ENCODE results near the gene CCL2.

CCL2 gene

DNA sequence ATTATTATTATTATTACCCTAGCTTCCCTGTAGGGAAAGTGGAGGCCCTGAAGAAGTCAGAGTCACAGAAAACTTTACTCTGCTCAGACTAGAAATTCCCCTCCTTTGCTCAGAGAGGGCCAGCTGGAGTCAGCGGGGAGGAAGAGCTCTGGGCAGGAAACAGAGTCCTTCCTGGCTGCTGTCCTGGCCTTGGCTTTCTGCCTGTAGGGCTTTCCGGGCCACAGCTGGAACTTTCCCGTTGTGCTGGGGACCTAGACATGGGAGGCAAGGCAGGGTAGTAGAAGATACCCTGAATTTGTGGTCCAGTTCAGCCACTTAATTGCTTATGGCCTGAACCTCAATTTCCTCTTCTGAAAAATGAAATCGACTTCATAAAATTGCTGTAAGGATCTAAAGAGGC is 14.0 kb upstream of the CCL2 start:
- no peak for DNase-seq (ENCODE audit: low read depth)

DNA sequence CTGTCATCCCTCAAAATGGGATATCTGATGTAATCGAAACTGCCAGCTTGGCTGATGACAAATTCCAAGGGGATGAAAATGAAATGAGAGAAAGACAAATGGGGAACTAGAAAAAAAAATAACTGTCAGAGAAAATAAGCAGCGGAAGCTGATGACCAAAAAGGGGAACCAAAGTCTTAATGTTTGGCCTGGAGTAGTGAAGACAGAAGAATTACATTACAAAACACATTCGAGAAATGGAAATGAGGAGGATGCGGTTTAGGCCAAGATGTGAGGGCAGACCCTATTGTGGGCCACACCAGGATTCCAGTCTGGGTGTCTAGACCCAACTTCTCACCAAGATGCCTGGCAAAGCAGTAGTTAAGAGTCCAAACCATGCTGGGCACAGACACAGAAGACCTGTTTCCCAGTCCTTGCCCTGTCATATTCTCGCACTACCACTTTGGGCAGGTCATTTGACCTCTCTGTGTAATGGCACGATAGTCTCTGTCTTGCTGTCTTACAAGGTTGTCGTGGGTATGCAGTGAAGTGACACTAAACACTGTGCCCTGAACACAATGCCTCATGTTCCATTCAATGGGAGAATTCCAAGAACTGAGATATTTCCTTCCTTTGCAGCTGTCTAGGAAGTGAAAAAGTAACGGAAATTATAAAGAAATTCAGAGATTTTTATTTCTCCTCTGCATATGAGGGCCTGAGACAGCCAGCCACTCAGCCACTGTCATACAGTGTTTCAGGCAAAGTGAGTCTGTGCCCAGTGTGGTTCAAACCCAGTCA is 12.3 kb upstream of the CCL2 start:
- DNase-seq (ENCODE audit: low read depth) = no peak

GRCh38 chr17:34243364-34244320 is 11.4 kb upstream of the CCL2 start:
- DNase-seq (ENCODE audit: low read depth) = no peak

GRCh38 chr17:34245351-34245905 is 9.7 kb upstream of the CCL2 start:
- DNase-seq (ENCODE audit: low read depth) = no peak

- no peak for DNase-seq (ENCODE audit: low read depth)
These were observed 8.6 kb upstream of the CCL2 start for GRCh38 chr17:34246446-34246845.

DNA sequence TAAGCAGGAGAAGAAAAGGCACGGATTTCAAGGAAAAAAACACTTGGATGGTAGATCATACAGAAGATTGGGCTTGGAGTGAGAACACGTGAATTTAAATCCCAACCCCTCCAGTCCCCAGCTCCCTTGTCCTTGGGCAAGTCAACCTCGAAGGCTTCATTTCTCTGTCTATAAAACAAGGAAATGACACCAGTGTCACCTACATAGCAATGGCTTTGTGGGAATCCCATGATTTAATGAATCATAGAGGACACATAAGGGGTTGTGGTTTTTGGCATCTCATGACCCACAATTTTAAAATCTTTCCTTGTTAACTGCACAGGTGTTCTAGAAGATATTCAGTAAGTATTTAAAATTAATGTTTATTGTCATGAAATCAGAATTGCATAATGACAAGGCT is 8.2 kb upstream of the CCL2 start:
- no peak for DNase-seq (ENCODE audit: low read depth)

DNA sequence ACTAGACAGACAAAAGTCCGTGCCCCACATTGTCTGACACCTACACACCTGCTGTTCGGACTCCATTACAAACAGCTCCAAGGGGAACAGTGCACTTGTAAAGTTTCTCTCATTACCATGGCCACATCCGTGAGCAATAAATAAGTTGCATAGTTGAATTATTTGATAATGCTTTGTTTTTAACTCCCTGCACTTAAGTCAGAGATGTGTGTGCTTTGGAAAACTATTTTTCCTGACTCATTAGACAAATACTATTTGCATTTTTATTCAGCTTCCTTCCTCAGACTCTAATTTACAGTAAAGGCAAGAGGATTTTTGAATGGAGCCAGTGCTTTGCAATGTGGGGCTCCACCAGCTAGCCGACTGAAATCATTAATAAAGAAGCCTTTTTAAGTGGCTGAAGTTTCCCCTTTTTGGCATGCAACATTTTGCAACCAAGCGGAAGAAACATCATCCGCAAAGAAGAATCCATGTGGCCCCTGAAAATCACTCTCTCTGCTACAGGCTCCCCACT is 6.5 kb upstream of the CCL2 start:
- no peak for DNase-seq (ENCODE audit: low read depth)

DNA sequence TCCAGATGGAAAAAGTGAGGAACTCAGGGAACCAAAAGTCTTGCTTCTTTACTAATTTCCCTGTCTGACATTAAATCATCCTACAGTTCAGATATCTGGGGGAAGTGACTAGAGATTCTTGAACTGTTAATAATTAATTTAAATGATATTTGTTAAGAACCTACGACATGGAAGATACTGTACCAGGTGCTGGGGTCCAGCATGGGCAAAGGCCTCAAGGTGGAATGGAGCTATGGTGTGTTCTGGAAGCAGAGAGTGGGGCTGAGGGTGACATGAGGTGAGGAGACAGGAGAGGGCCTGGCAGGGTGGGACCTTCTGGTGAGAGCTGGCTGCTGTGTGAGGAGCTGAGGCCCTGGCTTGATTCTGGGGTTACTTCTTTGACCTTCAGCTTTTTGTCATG is 6.0 kb upstream of the CCL2 start:
- DNase-seq (ENCODE audit: low read depth) = no peak

DNA sequence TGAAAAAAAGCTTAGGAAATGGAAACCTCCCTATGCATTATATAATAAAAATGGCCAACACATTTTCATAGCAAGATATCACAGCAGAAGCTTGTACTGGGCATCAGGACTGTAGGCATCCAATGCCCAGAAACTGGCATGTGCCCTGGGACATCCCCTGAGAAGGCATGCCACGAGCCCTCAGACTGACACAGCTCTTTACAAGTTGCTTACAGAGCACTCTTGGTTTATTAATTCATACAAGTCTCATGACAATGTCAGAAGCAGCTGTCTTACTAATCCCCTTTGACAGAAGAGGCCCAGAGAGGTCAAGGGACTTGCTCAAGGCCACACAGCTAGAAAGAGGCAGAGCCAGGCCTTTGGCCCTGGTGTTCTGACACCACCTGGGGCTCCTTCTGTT is 5.6 kb upstream of the CCL2 start:
- no peak for DNase-seq (ENCODE audit: low read depth)

GRCh38 chr17:34251186-34251585 is 3.9 kb upstream of the CCL2 start:
- no peak for DNase-seq (ENCODE audit: low read depth)

DNA sequence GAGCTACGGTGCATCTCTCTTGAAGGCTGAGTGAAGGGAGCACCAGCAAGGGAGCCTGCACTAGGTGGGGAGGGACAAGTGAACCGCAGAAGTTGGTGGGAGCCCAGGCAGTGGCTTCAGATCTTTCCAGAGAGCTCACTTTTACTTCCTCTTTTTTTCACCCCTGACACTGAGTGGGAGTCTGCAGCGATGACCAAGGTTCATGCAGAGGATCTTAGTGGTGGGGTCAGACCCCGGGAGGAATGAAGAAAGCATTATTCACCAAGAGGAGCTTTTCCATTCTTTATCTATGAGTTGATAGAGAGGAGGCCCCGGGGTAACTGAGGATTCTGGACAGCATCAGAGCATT is 3.0 kb upstream of the CCL2 start:
- no peak for DNase-seq (ENCODE audit: low read depth)

DNA sequence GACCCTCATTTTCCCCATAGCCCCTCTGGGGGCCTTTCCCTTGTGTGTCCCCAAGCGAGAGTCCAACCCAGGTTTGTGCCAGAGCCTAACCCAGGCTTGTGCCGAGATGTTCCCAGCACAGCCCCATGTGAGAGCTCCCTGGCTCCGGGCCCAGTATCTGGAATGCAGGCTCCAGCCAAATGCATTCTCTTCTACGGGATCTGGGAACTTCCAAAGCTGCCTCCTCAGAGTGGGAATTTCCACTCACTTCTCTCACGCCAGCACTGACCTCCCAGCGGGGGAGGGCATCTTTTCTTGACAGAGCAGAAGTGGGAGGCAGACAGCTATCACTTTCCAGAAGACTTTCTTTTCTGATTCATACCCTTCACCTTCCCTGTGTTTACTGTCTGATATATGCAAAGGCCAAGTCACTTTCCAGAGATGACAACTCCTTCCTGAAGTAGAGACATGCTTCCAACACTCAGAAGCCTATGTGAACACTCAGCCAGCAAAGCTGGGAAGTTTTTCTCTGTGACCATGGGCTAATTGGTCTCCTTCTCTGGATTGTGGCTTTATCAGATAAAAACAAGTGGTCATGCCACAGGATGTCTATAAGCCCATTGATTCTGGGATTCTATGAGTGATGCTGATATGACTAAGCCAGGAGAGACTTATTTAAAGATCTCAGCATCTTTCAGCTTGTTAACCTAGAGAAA is 2.5 kb upstream of the CCL2 start:
- no peak for DNase-seq (ENCODE audit: low read depth)

GRCh38 chr17:34253139-34253525 is 2.0 kb upstream of the CCL2 start:
- no peak for DNase-seq (ENCODE audit: low read depth)

- DNase-seq (ENCODE audit: low read depth) = no peak
These were observed 939 bp upstream of the CCL2 start for GRCh38 chr17:34254146-34254545.

- DNase-seq (ENCODE audit: low read depth) = no peak
These were observed 272 bp downstream of the CCL2 start for GRCh38 chr17:34255381-34255732.

DNA sequence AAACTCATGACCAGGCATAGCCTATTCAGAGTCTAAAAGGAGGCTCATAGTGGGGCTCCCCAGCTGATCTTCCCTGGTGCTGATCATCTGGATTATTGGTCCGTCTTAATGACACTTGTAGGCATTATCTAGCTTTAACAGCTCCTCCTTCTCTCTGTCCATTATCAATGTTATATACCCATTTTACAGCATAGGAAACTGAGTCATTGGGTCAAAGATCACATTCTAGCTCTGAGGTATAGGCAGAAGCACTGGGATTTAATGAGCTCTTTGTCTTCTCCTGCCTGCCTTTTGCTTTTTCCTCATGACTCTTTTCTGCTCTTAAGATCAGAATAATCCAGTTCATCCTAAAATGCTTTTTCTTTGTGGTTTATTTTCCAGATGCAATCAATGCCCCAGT is 756 bp downstream of the CCL2 start:
- DNase-seq (ENCODE audit: low read depth) = no peak

GRCh38 chr17:34257299-34257985 is 2.4 kb downstream of the CCL2 start:
- no peak for DNase-seq (ENCODE audit: low read depth)

- DNase-seq (ENCODE audit: low read depth) = no peak
These were observed 2.9 kb downstream of the CCL2 start for GRCh38 chr17:34257986-34258326.

DNA sequence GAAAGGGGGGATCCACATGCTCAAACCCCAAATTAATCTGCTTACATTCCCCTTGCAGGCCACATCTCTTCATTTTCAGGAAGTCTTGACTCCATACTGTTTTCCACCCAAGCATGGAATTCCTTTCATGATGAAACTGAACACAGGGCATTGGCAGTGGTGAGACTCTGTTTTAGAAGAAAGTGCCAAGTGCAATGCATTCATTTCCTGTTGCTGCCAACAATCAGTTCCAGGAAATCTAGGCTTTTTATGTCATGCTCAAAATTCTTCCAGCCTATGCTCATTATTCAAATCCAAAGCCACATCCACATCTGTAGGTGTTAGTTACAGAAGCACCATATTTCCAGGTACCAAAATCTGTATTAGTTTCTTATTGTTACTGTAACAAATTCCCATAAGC is 4.1 kb downstream of the CCL2 start:
- DNase-seq (ENCODE audit: low read depth) = no peak

GRCh38 chr17:34260861-34261260 is 5.8 kb downstream of the CCL2 start:
- DNase-seq (ENCODE audit: low read depth) = no peak

GRCh38 chr17:34261568-34262337 is 6.7 kb downstream of the CCL2 start:
- no peak for DNase-seq (ENCODE audit: low read depth)
